ENCODE results near the gene TLCD3A. TPM values are rescaled to one million over a fixed set of nuclear protein-coding genes. Genes with fewer than 3 reads are reported as not detected.

Gene TLCD3A
- total and polyA plus RNA-seq, 2 donors (not counting 1 experiment from before 2014, with no cell fraction given): 2.0 to 2.4 TPM

DNA sequence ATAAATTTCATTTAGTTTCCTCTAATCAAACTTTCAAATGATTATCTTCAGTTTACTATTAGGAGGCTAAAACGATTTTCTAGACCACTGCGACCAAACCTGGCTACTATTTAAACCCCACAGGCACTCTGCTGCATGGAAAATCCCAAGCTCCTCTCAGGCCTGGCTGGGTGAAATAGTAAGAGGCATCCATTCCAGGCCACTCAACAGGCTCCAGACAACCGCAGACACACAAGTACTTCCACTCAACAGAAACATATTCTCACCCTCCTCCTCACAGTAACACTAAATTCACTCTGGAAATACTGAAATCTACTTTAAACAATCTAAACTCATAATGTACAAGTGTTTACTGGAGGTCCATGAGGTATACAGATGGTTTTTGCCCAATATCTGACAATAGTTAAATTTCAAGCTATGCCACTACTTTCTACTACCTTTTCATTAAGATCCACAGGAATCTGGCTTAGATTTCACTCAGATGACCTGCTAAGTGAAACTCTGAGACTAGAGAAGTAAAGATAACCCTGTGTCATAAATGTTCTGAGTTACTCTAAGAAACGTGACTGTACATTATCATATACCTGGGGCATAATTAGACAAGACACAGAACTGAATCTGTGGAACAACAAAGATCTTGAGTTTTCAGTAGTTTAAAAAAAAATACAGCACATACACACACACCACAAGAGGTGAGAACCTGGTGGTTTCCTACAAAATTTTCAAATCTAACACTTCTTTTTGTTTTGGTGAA is 28.1 kb upstream of the TLCD3A start:
- H3K36me3 ChIP-seq (replicated peaks in 1 of 2; ENCODE audit: control extremely low read depth in 1 of 2, control insufficient read depth in 1 of 2, extremely low read depth in 1 of 2, insufficient read depth in 2 of 2, low read length in 1 of 2): peaks cover 6 to 18% of the 10 kb centered on the region in 2 experiments
- no peak overlapping the region for H3K4me2 ChIP-seq (replicated peaks; ENCODE audit: low read depth, low read length, poor library complexity, severe bottlenecking)
- no peaks in the 10 kb centered on the region for H3K27me3 ChIP-seq (replicated peaks in 1 of 4; ENCODE audit: control extremely low read depth in 1 of 4, control insufficient read depth in 3 of 4, insufficient read depth in 4 of 4, low read length in 3 of 4)
- Mint-ChIP-seq H3K27me3 (no peaks in the 10 kb centered on the region), H3K4me3 (no peak overlapping the region), H3K27ac (peak overlapping the region; percentile 0), H3K4me1 (no peaks in the 10 kb centered on the region), H3K9me3 (ENCODE audit: insufficient read depth) (no peaks in the 10 kb centered on the region)
- no peak for DNase-seq
- TF ChIP-seq, protein P1, sequence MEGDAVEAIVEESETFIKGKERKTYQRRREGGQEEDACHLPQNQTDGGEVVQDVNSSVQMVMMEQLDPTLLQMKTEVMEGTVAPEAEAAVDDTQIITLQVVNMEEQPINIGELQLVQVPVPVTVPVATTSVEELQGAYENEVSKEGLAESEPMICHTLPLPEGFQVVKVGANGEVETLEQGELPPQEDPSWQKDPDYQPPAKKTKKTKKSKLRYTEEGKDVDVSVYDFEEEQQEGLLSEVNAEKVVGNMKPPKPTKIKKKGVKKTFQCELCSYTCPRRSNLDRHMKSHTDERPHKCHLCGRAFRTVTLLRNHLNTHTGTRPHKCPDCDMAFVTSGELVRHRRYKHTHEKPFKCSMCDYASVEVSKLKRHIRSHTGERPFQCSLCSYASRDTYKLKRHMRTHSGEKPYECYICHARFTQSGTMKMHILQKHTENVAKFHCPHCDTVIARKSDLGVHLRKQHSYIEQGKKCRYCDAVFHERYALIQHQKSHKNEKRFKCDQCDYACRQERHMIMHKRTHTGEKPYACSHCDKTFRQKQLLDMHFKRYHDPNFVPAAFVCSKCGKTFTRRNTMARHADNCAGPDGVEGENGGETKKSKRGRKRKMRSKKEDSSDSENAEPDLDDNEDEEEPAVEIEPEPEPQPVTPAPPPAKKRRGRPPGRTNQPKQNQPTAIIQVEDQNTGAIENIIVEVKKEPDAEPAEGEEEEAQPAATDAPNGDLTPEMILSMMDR (IDR thresholded peaks at IDR 0.05): no peak
- no peak for TF ChIP-seq EZH2 (IDR thresholded peaks at IDR 0.05; ENCODE audit: borderline replicate concordance, insufficient read depth, low read depth, low read length, poor library complexity, severe bottlenecking)
- H2AFZ ChIP-seq (ENCODE audit: insufficient read depth, low read depth, low read length, poor library complexity, severe bottlenecking): no peak overlapping the region
- no peak overlapping the region for H3K27ac ChIP-seq (ENCODE audit: low read length in 2 of 2)
- intact Hi-C loops (cut with micrococcal nuclease): loop anchor here (5.0 kb wide), 1 partner anchor 562 kb away; a partner anchor contains a TSS
- no peak for ATAC-seq (ENCODE audit: low read depth)
- WGBS (ENCODE audit: insufficient coverage): 80% methylated on average over 1 of the region's 4 CpGs
- H3K9me3 ChIP-seq (ENCODE audit: control extremely low read depth in 1 of 3, control insufficient read depth in 2 of 3, insufficient read depth in 1 of 3, low read length in 2 of 3): no peaks in the 10 kb centered on the region
- H3K4me1 ChIP-seq (ENCODE audit: control insufficient read depth in 2 of 2, insufficient read depth in 2 of 2, low read length in 2 of 2): no peaks in the 10 kb centered on the region
- peaks cover 7% of the 10 kb centered on the region for H4K20me1 ChIP-seq (ENCODE audit: control insufficient read depth, insufficient read depth, low read length, poor library complexity, severe bottlenecking)
- no peak overlapping the region for H3K9ac ChIP-seq (ENCODE audit: low read length)
- H3K4me3 ChIP-seq (ENCODE audit: control extremely low read depth in 1 of 5, extremely low read depth in 1 of 5, insufficient read depth in 1 of 5, low read depth in 2 of 5, low read length in 4 of 5): no peak overlapping the region
- ChIA-PET CTCF (interaction anchor here (0.5 to 3.8 kb wide), 4 partner anchors 67 to 487 kb away, joined by 3 to 17 read pairs (median 3); a partner anchor contains a TSS), POLR2A (no interaction called here)
- peaks cover 41% of the 10 kb centered on the region for H3K79me2 ChIP-seq (ENCODE audit: control insufficient read depth, insufficient read depth, low read length)

DNA sequence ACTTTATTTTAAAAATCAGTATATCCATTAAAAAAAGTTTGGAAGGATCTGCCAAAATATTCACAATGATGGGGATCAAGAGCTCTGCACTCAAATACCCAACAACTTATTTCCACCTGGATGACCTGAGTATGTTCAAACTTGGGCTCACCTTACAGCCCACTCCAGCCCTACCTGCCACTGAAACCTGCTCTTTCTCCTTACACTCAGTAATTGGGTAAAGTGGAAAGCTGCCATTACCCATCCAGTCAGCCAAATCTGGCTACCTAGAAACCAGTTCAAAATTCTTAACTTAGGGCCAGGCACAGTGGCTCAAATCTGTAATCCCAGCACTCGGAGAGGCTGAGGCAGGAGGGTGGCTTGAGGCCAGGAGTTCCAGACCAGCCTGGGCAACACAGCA is 27.4 kb upstream of the TLCD3A start:
- Mint-ChIP-seq H3K4me1 (no peaks in the 10 kb centered on the region), H3K27me3 (no peaks in the 10 kb centered on the region), H3K27ac (no peak overlapping the region), H3K9me3 (ENCODE audit: insufficient read depth) (no peaks in the 10 kb centered on the region), H3K4me3 (no peak overlapping the region)
- H4K20me1 ChIP-seq (ENCODE audit: control insufficient read depth, insufficient read depth, low read length, poor library complexity, severe bottlenecking): peaks cover 7% of the 10 kb centered on the region
- H3K79me2 ChIP-seq (ENCODE audit: control insufficient read depth, insufficient read depth, low read length): peaks cover 43% of the 10 kb centered on the region
- 100% methylated on average over 1 of the region's 1 CpG for whole genome bisulfite sequencing (ENCODE audit: insufficient coverage)
- H2AFZ ChIP-seq (ENCODE audit: insufficient read depth, low read depth, low read length, poor library complexity, severe bottlenecking): no peak overlapping the region
- intact Hi-C loops (cut with micrococcal nuclease): no loop called here
- H3K36me3 ChIP-seq (replicated peaks in 1 of 2; ENCODE audit: control extremely low read depth in 1 of 2, control insufficient read depth in 1 of 2, extremely low read depth in 1 of 2, insufficient read depth in 2 of 2, low read length in 1 of 2): peaks cover 6 to 22% of the 10 kb centered on the region in 2 experiments
- no peak overlapping the region for H3K4me2 ChIP-seq (replicated peaks; ENCODE audit: low read depth, low read length, poor library complexity, severe bottlenecking)
- no peaks in the 10 kb centered on the region for H3K4me1 ChIP-seq (ENCODE audit: control insufficient read depth in 2 of 2, insufficient read depth in 2 of 2, low read length in 2 of 2)
- H3K4me3 ChIP-seq (ENCODE audit: control extremely low read depth in 1 of 5, extremely low read depth in 1 of 5, insufficient read depth in 1 of 5, low read depth in 2 of 5, low read length in 4 of 5): no peak overlapping the region
- H3K9ac ChIP-seq (ENCODE audit: low read length): no peak overlapping the region
- no peak for DNase-seq
- no peak for ATAC-seq (ENCODE audit: low read depth)
- TF ChIP-seq EZH2 (IDR thresholded peaks at IDR 0.05; ENCODE audit: borderline replicate concordance, insufficient read depth, low read depth, low read length, poor library complexity, severe bottlenecking): no peak
- TF ChIP-seq, protein P1 (IDR thresholded peaks at IDR 0.05): no peak
- H3K27me3 ChIP-seq (replicated peaks in 1 of 4; ENCODE audit: control extremely low read depth in 1 of 4, control insufficient read depth in 3 of 4, insufficient read depth in 4 of 4, low read length in 3 of 4): no peaks in the 10 kb centered on the region
- POLR2A ChIA-PET: interaction anchor here (0.5 kb wide), 1 partner anchor 293 kb away, joined by 4 read pairs; no protein-coding TSS in a partner anchor
- CTCF ChIA-PET: interaction anchor here (0.5 to 3.8 kb wide), 3 partner anchors 67 to 486 kb away, joined by 3 to 17 read pairs (median 3); a partner anchor contains a TSS
- H3K27ac ChIP-seq (ENCODE audit: low read length in 2 of 2): no peak overlapping the region
- H3K9me3 ChIP-seq (ENCODE audit: control extremely low read depth in 1 of 3, control insufficient read depth in 2 of 3, insufficient read depth in 1 of 3, low read length in 2 of 3): no peaks in the 10 kb centered on the region

Data from B cell (primary cell).